ENCODE measurements around the gene TNFRSF1A. TPM values are rescaled to one million over a fixed set of nuclear protein-coding genes. Genes with fewer than 3 reads are reported as not detected.
A peak's percentile ranks its signal among the peaks of the same experiment; 100 is the strongest.

TNFRSF1A gene
- total and polyA plus RNA-seq, 2 of the 13 experiments (the other 11 are each of a cell fraction or from before 2014, with no cell fraction given): 41.5 to 61.2 TPM

- TF ChIP-seq KAT7 (CRISPR knock-in tag; IDR thresholded peaks at IDR 0.05; ENCODE audit: borderline replicate concordance) (0 out of 2 replicates have a peak, but pooled peaks have one; percentile 20), PAXIP1 (CRISPR knock-in tag; conservative IDR thresholded peaks at IDR 0.05) (peak; percentile 15; the same call in 1 of the 2 replicates), ZNF607 (CRISPR knock-in tag; IDR thresholded peaks at IDR 0.05; ENCODE audit: borderline replicate concordance) (0 out of 2 replicates have a peak, but pooled peaks have one; percentile 39), SIN3A (IDR thresholded peaks at IDR 0.05; ENCODE audit: borderline replicate concordance, low read depth, low read length) (0 out of 2 replicates have a peak, but pooled peaks have one; percentile 17), ZNF629 (CRISPR knock-in tag; conservative IDR thresholded peaks at IDR 0.05) (peak; percentile 64), SRSF4 (IDR thresholded peaks at IDR 0.05; ENCODE audit: low read depth, low read length, poor library complexity, severe bottlenecking) (no peak), MEIS1 (CRISPR knock-in tag; IDR thresholded peaks at IDR 0.05; ENCODE audit: borderline replicate concordance) (peak; percentile 44; the same call in 1 of the 2 replicates), BCL3 (CRISPR knock-in tag; IDR thresholded peaks at IDR 0.05) (0 out of 2 replicates have a peak, but pooled peaks have one; percentile 38), KDM6A (CRISPR knock-in tag; IDR thresholded peaks at IDR 0.05; ENCODE audit: low read depth) (no peak), KAT2B (IDR thresholded peaks at IDR 0.05; ENCODE audit: borderline replicate concordance, low read depth, low read length) (no peak), MIER2 (CRISPR knock-in tag; IDR thresholded peaks at IDR 0.05) (no peak), FOXK2 (IDR thresholded peaks at IDR 0.05) (no peak), SAP130 (CRISPR knock-in tag; IDR thresholded peaks at IDR 0.05; ENCODE audit: low read depth) (peak; percentile 69), ZC3H13 (CRISPR knock-in tag; IDR thresholded peaks at IDR 0.05) (no peak), CBX1 (IDR thresholded peaks at IDR 0.05; ENCODE audit: low read depth) (no peak)
Observed at GRCh38 chr12:6340032-6340638, 1.7 kb downstream of the TNFRSF1A start (continued).
